Endothelial cell of coronary artery (primary cell): ENCODE results near the gene DGUOK. TPM values are rescaled to one million over a fixed set of nuclear protein-coding genes. Genes with fewer than 3 reads are reported as not detected.

Experiments
- total RNA-seq: library from RNA; depleted of rRNA; stranded (reverse); fragments of >200 nt; gene quantifications from 2 replicates; pipeline ENCODE4 v1.2.3, GENCODE V29; 2014

Gene DGUOK
- total RNA-seq = 26.3 and 30.1 TPM in 2 replicates

GRCh38 chr2:73926493-73927327 is at the start of gene DGUOK:
DGUOK (plus strand) TSS chr2:73926880; CDS start chr2:73926911, 31 bp downstream.

DNA sequence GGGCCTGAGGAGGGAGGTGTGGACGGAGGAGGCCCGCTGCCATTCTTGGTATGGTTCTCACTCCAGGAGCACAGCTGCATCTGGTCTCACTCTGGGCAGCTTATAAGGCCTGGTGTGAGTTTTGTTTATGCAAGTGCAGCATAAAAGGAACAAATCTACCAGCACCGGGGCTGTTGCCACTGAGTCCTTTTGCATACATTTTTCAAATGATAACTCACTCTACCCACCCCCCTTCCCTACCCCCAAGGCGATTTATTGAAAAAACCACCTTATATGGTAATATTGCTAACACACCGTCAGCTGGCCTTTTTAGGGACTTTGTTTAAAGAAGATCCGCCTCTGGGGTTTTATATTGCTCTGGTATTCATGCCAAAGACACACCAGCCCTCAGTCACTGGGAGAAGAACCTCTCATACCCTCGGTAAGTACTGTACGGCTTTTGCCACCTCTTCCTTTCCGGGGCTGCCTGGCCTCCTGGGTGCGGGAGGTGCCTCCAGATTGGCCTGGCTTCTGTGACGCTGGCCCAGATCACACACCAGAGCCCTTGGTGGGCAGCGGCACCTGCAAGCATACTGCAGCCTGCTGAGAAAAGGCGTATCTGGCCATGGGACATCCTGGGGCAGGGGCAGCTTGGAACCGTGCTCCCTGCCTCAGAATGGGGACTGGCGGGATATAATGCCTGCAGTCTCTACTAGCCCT is 33.9 kb upstream of the DGUOK start, which contains the start of gene ACTG2:
TSS of gene ACTG2 (plus strand) at position 378 of the 699 bp plus-strand sequence. CDS start 8,304 bp downstream, outside the sequence.

GRCh38 chr2:73984203-73984921 is 57.7 kb downstream of the DGUOK start, which contains the start of gene TET3:
TET3 (plus strand) TSS chr2:73984910; CDS start chr2:73986404, 1,494 bp downstream.

Other genes with a start within 250 kb of the DGUOK start
- gene TPRKB, start 189.5 kb upstream of the DGUOK start, total RNA-seq = 25.7 and 45.5 TPM in 2 replicates
- 20.4 and 24.7 TPM in 2 replicates for gene DUSP11, start 146.8 kb upstream of the DGUOK start, total RNA-seq
- gene C2orf78, start 142.7 kb upstream of the DGUOK start, total RNA-seq = not detected in 2 replicates
- gene STAMBP, start 97.9 kb upstream of the DGUOK start, total RNA-seq = 8.1 and 14.8 TPM in 2 replicates
- under 0.01 TPM in 1 of 2 replicates, not detected in the other for gene ACTG2, start 33.9 kb upstream of the DGUOK start, total RNA-seq
- 4.6 and 5.7 TPM in 2 replicates for gene TET3, start 58.0 kb downstream of the DGUOK start, total RNA-seq
- gene BOLA3, start 221.0 kb downstream of the DGUOK start, total RNA-seq = 26.4 and 27.5 TPM in 2 replicates